Measurements from ENCODE around the gene PRKCA. TPM values are rescaled to one million over a fixed set of nuclear protein-coding genes. Genes with fewer than 3 reads are reported as not detected.
"Not testable (repeated sequence)": the region's sequence is repeated elsewhere in the genome, so short reads cannot be mapped to it uniquely, and the experiment has no call there.

PRKCA gene
- total RNA-seq, 3 donors from 2014 or later, result 42.3 to 77.7 (median 56.3) TPM

- H3K4me1 ChIP-seq (ENCODE audit: low read depth), result no peaks in the 10 kb centered on the region
- no peaks in the 10 kb centered on the region for H3K9me3 ChIP-seq
- H3K36me3 ChIP-seq (ENCODE audit: low read depth), result no peaks in the 10 kb centered on the region
- ATAC-seq (no peak), DNase-seq (no peak)
- TF ChIP-seq CTCF (IDR thresholded peaks at IDR 0.05), result no peak
- intact Hi-C loops (cut with DNase I, micrococcal nuclease), result no loop called here
- no peak overlapping the region for H3K4me3 ChIP-seq
Observed at GRCh38 chr17:66313995-66314659, 11.7 kb downstream of the PRKCA start.

- no peaks in the 10 kb centered on the region for H3K4me1 ChIP-seq (ENCODE audit: low read depth)
- H3K36me3 ChIP-seq (ENCODE audit: low read depth), result no peaks in the 10 kb centered on the region
- no peak for DNase-seq
- H3K4me3 ChIP-seq, result no peak overlapping the region
- intact Hi-C loops (cut with DNase I, micrococcal nuclease), result no loop called here
- TF ChIP-seq CTCF (IDR thresholded peaks at IDR 0.05), result no peak
- no peak for ATAC-seq
- H3K9me3 ChIP-seq, result peaks cover 13% of the 10 kb centered on the region
Observed at GRCh38 chr17:66317629-66318028, 15.2 kb downstream of the PRKCA start.

- DNase-seq, result no peak
- H3K9me3 ChIP-seq, result peaks cover 13% of the 10 kb centered on the region
- TF ChIP-seq CTCF (IDR thresholded peaks at IDR 0.05), result no peak
- intact Hi-C loops (cut with DNase I, micrococcal nuclease), result no loop called here
- no peak for ATAC-seq
- no peak overlapping the region for H3K4me3 ChIP-seq
- H3K36me3 ChIP-seq (ENCODE audit: low read depth), result no peaks in the 10 kb centered on the region
- peaks cover 4% of the 10 kb centered on the region for H3K4me1 ChIP-seq (ENCODE audit: low read depth)
Observed at GRCh38 chr17:66319226-66319625, 16.8 kb downstream of the PRKCA start.

- intact Hi-C loops (cut with DNase I, micrococcal nuclease), result no loop called here
- no peak for DNase-seq
Observed at GRCh38 chr17:66322764-66323163, 20.4 kb downstream of the PRKCA start.

GRCh38 chr17:66324381-66325004 lies 22.1 kb downstream of the PRKCA start:
- H3K9me3 ChIP-seq, result peaks cover 13% of the 10 kb centered on the region
- H3K4me1 ChIP-seq (ENCODE audit: low read depth); DNase-seq; ATAC-seq; H3K36me3 ChIP-seq (ENCODE audit: low read depth); intact Hi-C loops (cut with DNase I, micrococcal nuclease); H3K4me3 ChIP-seq: not testable (repeated sequence)

More at GRCh38 chr17:66322764-66323163, 20.4 kb downstream of the PRKCA start:
- H3K9me3 ChIP-seq, result peaks cover 13% of the 10 kb centered on the region
- peak; percentile 67 for ATAC-seq
- H3K36me3 ChIP-seq (ENCODE audit: low read depth), result no peaks in the 10 kb centered on the region
- no peak for TF ChIP-seq CTCF (IDR thresholded peaks at IDR 0.05)
- H3K4me1 ChIP-seq (ENCODE audit: low read depth), result peaks cover 4% of the 10 kb centered on the region
- H3K4me3 ChIP-seq, result no peak overlapping the region

- intact Hi-C loops (cut with DNase I, micrococcal nuclease), result no loop called here
- no peak overlapping the region for H3K4me3 ChIP-seq
Observed at GRCh38 chr17:66326476-66327047, 24.1 kb downstream of the PRKCA start.

More at GRCh38 chr17:66326476-66327047, 24.1 kb downstream of the PRKCA start:
- DNase-seq, result no peak
- no peak for ATAC-seq
- no peaks in the 10 kb centered on the region for H3K36me3 ChIP-seq (ENCODE audit: low read depth)
- peaks cover 7% of the 10 kb centered on the region for H3K9me3 ChIP-seq
- peaks cover 4% of the 10 kb centered on the region for H3K4me1 ChIP-seq (ENCODE audit: low read depth)
- TF ChIP-seq CTCF (IDR thresholded peaks at IDR 0.05), result no peak
